Keratinocyte (primary cell): ENCODE data around the gene TMEM40.

Experiments
- EZH2 ChIP-seq: IDR thresholded peaks from one replicate; pipeline ENCODE4 v1.6.1; 2012; ENCODE audit warnings: inconsistent platforms, mild to moderate bottlenecking, low read length, moderate library complexity
- TF ChIP-seq, protein P1 (sequence below), 3 experiments: IDR thresholded peaks in 1 of 3; conservative IDR thresholded peaks in 1 of 3; optimal IDR thresholded peaks in 1 of 3; 2 replicates in 2 of 3; 3 replicates in 1 of 3; pipeline versions ENCODE3 to v1.5.1; 2011; ENCODE audit warnings: low read length in 3 of 3, mild to moderate bottlenecking in 3 of 3, moderate library complexity in 2 of 3, control low read depth in 1 of 3, inconsistent platforms in 1 of 3; ENCODE audit not compliant: insufficient read depth in 2 of 3; ENCODE audit errors: extremely low read depth in 1 of 3

DNA sequence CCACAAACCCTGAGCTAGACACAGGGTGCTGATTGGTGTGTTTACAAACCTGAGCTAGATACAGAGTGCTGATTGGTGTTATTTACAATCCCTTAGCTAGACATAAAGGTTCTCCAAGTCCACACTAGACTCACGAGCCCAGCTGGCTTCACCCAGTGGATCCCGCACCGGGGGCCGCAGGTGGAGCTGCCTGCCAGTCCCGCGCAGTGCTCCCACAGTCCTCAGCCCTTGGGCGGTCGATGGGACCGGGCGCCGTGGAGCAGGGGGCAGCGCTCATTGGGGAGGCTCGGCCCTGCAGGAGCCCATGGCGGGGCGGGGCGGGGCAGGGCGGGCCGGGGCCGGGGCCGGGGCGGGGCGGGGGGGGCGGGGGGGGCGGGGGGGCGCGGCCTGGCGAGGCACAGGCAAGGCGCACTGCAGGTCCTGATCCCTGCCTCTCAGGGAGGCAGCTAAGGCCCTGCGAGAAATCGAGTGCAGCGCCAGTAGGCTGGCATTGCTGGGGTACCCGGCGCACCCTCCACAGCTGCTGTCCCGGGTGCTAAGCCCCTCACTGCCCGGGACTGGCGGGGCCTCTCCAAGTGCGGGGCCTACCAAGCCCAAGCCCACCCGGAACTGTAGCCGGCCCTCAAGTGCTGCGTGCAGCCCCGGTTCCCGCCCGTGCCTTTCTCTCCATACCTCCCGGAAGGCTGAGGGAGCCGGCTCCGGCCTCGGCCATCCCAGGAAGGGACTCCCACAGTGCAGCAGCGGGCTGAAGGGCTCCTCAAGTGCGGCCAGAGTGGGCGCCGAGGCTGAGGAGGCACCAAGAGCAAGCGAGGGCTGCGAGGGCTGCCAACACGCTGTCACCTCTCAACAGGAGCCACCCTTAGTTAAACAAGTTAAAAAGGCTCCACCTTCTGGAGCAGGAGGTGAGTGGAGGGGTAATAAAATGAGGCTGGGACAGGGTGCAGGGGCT lies 9.8 kb upstream of the TMEM40 start:
- TF ChIP-seq, protein P1, sequence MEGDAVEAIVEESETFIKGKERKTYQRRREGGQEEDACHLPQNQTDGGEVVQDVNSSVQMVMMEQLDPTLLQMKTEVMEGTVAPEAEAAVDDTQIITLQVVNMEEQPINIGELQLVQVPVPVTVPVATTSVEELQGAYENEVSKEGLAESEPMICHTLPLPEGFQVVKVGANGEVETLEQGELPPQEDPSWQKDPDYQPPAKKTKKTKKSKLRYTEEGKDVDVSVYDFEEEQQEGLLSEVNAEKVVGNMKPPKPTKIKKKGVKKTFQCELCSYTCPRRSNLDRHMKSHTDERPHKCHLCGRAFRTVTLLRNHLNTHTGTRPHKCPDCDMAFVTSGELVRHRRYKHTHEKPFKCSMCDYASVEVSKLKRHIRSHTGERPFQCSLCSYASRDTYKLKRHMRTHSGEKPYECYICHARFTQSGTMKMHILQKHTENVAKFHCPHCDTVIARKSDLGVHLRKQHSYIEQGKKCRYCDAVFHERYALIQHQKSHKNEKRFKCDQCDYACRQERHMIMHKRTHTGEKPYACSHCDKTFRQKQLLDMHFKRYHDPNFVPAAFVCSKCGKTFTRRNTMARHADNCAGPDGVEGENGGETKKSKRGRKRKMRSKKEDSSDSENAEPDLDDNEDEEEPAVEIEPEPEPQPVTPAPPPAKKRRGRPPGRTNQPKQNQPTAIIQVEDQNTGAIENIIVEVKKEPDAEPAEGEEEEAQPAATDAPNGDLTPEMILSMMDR (optimal IDR thresholded peaks at IDR 0.05 in 1 of 3, IDR thresholded peaks at IDR 0.05 in 1 of 3, conservative IDR thresholded peaks at IDR 0.05 in 1 of 3; ENCODE audit: extremely low read depth in 1 of 3, insufficient read depth in 2 of 3, low read length in 3 of 3) = no peak
- no peak for TF ChIP-seq EZH2
